HepG2 (cell line): ENCODE data around the gene NUP214. TPM values are rescaled to one million over a fixed set of nuclear protein-coding genes. Genes with fewer than 3 reads are reported as not detected.

Experiments
- CBX2 ChIP-seq, 2 experiments: fragments of 200-600 bp in 1 of 2; sonication (generic); formaldehyde crosslinking in 1 of 2; IDR thresholded peaks; 2 replicates each; pipeline versions ENCODE4 v1.7.0 to v1.8.1; 2018 to 2022; ENCODE audit warnings: low read depth in 2 of 2, low read length in 1 of 2, mild to moderate bottlenecking in 1 of 2, missing genetic modification reagents in 1 of 2
- CC2D1A ChIP-seq: sonication (generic); formaldehyde crosslinking; IDR thresholded peaks from 2 replicates; pipeline ENCODE4 v1.8.1; 2023; ENCODE audit warnings: mild to moderate bottlenecking, missing genetic modification reagents
- CREB1 ChIP-seq, 2 experiments: fragments of 450-650 bp in 1 of 2; IDR thresholded peaks; 2 replicates each; pipeline ENCODE4 v1.6.1; 2016 to 2017; ENCODE audit warnings: control low read depth in 1 of 2, mild to moderate bottlenecking in 1 of 2, missing compliant biosample characterization in 1 of 2, missing genetic modification characterization in 1 of 2
- HIVEP1 ChIP-seq: sonication (generic); formaldehyde crosslinking; IDR thresholded peaks from 2 replicates; pipeline ENCODE4 v1.4.0; 2020; ENCODE audit warnings: mild to moderate bottlenecking, missing genetic modification reagents
- HNRNPL ChIP-seq: fragments of 200-400 bp; formaldehyde crosslinking; IDR thresholded peaks from 2 replicates; pipeline ENCODE4 v1.6.1; 2017; ENCODE audit warnings: mild to moderate bottlenecking, low read depth, low read length
- MATR3 ChIP-seq: sonication (generic); formaldehyde crosslinking; IDR thresholded peaks from 2 replicates; pipeline ENCODE4 v1.4.0; 2020; ENCODE audit warnings: missing genetic modification reagents
- MIXL1 ChIP-seq: IDR thresholded peaks from 2 replicates; pipeline ENCODE4 v1.6.1; 2016
- NFE2L1 ChIP-seq: sonication (generic); formaldehyde crosslinking; IDR thresholded peaks from 2 replicates; pipeline ENCODE4 v1.4.0; 2020; ENCODE audit warnings: missing genetic modification reagents, mild to moderate bottlenecking, borderline replicate concordance
- YEATS2 ChIP-seq: sonication (generic); formaldehyde crosslinking; IDR thresholded peaks from 2 replicates; pipeline ENCODE4 v1.4.0; 2020; ENCODE audit warnings: missing genetic modification reagents, borderline replicate concordance
- ZBTB1 ChIP-seq: sonication (generic); formaldehyde crosslinking; IDR thresholded peaks from 2 replicates; pipeline ENCODE4 v1.4.0; 2020; ENCODE audit warnings: missing genetic modification reagents, borderline replicate concordance
- ZFP37 ChIP-seq: sonication (generic); formaldehyde crosslinking; IDR thresholded peaks from 2 replicates; pipeline ENCODE4 v1.4.0; 2020; ENCODE audit warnings: missing genetic modification reagents, borderline replicate concordance
- ZNF20 ChIP-seq: sonication (generic); formaldehyde crosslinking; IDR thresholded peaks from 2 replicates; pipeline ENCODE4 v1.4.0; 2020; ENCODE audit warnings: mild to moderate bottlenecking, moderate library complexity, missing genetic modification reagents
- ZNF274 ChIP-seq: sonication (generic); formaldehyde crosslinking; IDR thresholded peaks from 2 replicates; pipeline ENCODE4 v1.5.1; 2020; ENCODE audit warnings: mild to moderate bottlenecking, missing genetic modification reagents
- ZNF550 ChIP-seq: sonication (generic); formaldehyde crosslinking; IDR thresholded peaks from 2 replicates; pipeline ENCODE4 v1.4.0; 2020; ENCODE audit warnings: mild to moderate bottlenecking, missing genetic modification reagents, borderline replicate concordance
- ZNF564 ChIP-seq: sonication (generic); formaldehyde crosslinking; IDR thresholded peaks from 2 replicates; pipeline ENCODE4 v1.8.1; 2023; ENCODE audit warnings: mild to moderate bottlenecking, missing genetic modification reagents
- ZNF768 ChIP-seq: sonication (generic); formaldehyde crosslinking; IDR thresholded peaks from 2 replicates; pipeline ENCODE4 v1.4.0; 2020; ENCODE audit warnings: missing genetic modification reagents
- ZSCAN12 ChIP-seq: sonication (generic); formaldehyde crosslinking; IDR thresholded peaks from 2 replicates; pipeline ENCODE4 v1.9.0; 2021; ENCODE audit warnings: mild to moderate bottlenecking, missing genetic modification reagents
- ZSCAN20 ChIP-seq: sonication (generic); formaldehyde crosslinking; IDR thresholded peaks from 2 replicates; pipeline ENCODE4 v1.4.0; 2020; ENCODE audit warnings: missing genetic modification reagents, mild to moderate bottlenecking, borderline replicate concordance
- polyA plus RNA-seq, 8 experiments: library from polyadenylated mRNA; depleted of rRNA in 3 of 8; stranded (reverse) in 7 of 8; unstranded in 1 of 8; fragments of >200 nt; fragmentation: Illumina TruSeq in 4 of 8; extraction: Trizol in 4 of 8; gene quantifications; 2 replicates each; pipeline versions ENCODE4 v1.2.1 to v1.2.3, GENCODE V29; 2011 to 2016; ENCODE audit warnings: low read depth in 4 of 8, missing spikeins in 1 of 8, mixed read lengths in 1 of 8; ENCODE audit not compliant: insufficient read depth in 1 of 8
- total RNA-seq, 5 experiments: library from RNA; depleted of rRNA; stranded (reverse); fragments of >200 nt; fragmentation: Illumina TruSeq; extraction: Trizol; gene quantifications; 2 replicates each; pipeline ENCODE4 v1.2.3, GENCODE V29; 2016; ENCODE audit warnings: low read depth in 1 of 5
- TF ChIP-seq, protein P1 (sequence below): IDR thresholded peaks from 2 replicates; pipeline ENCODE4 v1.6.1; 2016; ENCODE audit warnings: mild to moderate bottlenecking, missing biosample characterization, missing genetic modification reagents
- TF ChIP-seq, protein P2 (sequence below): sonication (generic); formaldehyde crosslinking; IDR thresholded peaks from 2 replicates; pipeline ENCODE4 v1.4.0; 2020; ENCODE audit warnings: missing genetic modification reagents
- TF ChIP-seq, protein P3 (sequence below): sonication (generic); formaldehyde crosslinking; IDR thresholded peaks from 2 replicates; pipeline ENCODE4 v1.4.0; 2020; ENCODE audit warnings: mild to moderate bottlenecking, missing genetic modification reagents
- TF ChIP-seq, protein P4 (sequence below): sonication (generic); formaldehyde crosslinking; IDR thresholded peaks from 2 replicates; pipeline ENCODE4 v1.4.0; 2020; ENCODE audit warnings: mild to moderate bottlenecking, missing genetic modification reagents
- TF ChIP-seq, protein P5 (sequence below): fragments of 450-650 bp; IDR thresholded peaks from 2 replicates; pipeline ENCODE4 v1.6.1; 2016

NUP214 gene
- total and polyA plus RNA-seq, 2 of the 13 experiments (the other 11 are each of a cell fraction or from before 2014, with no cell fraction given): 8.4 to 16.0 TPM

DNA sequence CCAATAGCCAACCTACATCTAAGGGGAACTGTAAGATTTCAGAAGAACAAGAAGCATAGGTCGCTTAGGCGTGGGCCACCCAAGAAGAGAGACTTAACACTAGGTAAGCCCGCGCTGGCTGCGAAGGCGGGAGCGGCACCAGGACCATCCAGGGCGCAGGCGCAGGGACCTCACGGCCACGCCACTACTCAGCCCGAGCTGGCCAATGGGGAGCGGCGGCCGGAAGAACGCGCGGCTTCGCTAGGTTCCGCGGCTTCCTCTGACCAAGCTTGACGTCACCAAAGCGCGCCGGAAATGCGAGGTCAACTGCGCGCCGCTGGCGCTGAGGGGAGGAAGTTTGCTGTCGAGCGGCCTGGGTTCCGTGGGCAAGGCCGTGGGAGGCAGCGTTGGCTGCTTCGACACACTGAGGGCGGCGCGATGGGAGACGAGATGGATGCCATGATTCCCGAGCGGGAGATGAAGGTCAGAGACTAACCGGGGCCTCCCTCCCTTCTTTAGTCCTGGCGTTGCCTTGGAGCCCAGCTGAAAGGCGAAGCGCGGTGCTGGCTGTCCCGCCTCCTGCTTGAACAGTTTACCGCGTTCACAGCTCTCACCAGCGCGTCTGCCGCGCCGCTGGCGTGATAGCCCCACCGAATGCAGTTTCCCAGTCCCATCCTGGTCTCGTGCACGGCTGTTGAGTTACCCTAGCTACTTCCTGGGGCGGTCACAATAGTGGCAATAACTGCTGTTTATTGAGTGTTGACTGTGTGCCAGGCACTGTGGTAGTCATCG, at the start of gene NUP214 (continued):
- TF ChIP-seq YEATS2 (CRISPR knock-in tag) (peak; percentile 99), ZNF768 (CRISPR knock-in tag) (peak; percentile 67; the same call in 1 of the 2 replicates), CBX2 (IDR thresholded peaks at IDR 0.05; ENCODE audit: low read depth, low read length) (no peak), CBX2 (CRISPR knock-in tag; IDR thresholded peaks at IDR 0.05; ENCODE audit: low read depth) (no peak), ZNF564 (no peak), MIXL1 (CRISPR knock-in tag) (peak; percentile 83; the same call in 1 of the 2 replicates), ZNF20 (CRISPR knock-in tag) (no peak), ZSCAN12 (no peak), ZSCAN20 (CRISPR knock-in tag) (no peak), CREB1 (IDR thresholded peaks at IDR 0.05) (peak; percentile 99), CREB1 (CRISPR knock-in tag; IDR thresholded peaks at IDR 0.05) (peak; percentile 100), ZNF274 (CRISPR knock-in tag) (peak; percentile 79), HNRNPL (peak; percentile 79; the same call in 1 of the 2 replicates), ZNF550 (CRISPR knock-in tag) (no peak), HIVEP1 (CRISPR knock-in tag) (0 out of 2 replicates have a peak, but pooled peaks have one; percentile 61), ZBTB1 (no peak), NFE2L1 (CRISPR knock-in tag) (no peak), MATR3 (CRISPR knock-in tag) (no peak), CC2D1A (CRISPR knock-in tag) (no peak), ZFP37 (CRISPR knock-in tag) (no peak)
- TF ChIP-seq, protein P1, sequence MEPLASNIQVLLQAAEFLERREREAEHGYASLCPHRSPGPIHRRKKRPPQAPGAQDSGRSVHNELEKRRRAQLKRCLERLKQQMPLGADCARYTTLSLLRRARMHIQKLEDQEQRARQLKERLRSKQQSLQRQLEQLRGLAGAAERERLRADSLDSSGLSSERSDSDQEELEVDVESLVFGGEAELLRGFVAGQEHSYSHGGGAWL (CRISPR knock-in tag): peak; percentile 80; the same call in 1 of the 2 replicates
- TF ChIP-seq, protein P2, sequence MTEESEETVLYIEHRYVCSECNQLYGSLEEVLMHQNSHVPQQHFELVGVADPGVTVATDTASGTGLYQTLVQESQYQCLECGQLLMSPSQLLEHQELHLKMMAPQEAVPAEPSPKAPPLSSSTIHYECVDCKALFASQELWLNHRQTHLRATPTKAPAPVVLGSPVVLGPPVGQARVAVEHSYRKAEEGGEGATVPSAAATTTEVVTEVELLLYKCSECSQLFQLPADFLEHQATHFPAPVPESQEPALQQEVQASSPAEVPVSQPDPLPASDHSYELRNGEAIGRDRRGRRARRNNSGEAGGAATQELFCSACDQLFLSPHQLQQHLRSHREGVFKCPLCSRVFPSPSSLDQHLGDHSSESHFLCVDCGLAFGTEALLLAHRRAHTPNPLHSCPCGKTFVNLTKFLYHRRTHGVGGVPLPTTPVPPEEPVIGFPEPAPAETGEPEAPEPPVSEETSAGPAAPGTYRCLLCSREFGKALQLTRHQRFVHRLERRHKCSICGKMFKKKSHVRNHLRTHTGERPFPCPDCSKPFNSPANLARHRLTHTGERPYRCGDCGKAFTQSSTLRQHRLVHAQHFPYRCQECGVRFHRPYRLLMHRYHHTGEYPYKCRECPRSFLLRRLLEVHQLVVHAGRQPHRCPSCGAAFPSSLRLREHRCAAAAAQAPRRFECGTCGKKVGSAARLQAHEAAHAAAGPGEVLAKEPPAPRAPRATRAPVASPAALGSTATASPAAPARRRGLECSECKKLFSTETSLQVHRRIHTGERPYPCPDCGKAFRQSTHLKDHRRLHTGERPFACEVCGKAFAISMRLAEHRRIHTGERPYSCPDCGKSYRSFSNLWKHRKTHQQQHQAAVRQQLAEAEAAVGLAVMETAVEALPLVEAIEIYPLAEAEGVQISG: peak; percentile 96
- TF ChIP-seq, protein P3, sequence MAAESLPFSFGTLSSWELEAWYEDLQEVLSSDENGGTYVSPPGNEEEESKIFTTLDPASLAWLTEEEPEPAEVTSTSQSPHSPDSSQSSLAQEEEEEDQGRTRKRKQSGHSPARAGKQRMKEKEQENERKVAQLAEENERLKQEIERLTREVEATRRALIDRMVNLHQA (CRISPR knock-in tag): no peak
- TF ChIP-seq, protein P4, sequence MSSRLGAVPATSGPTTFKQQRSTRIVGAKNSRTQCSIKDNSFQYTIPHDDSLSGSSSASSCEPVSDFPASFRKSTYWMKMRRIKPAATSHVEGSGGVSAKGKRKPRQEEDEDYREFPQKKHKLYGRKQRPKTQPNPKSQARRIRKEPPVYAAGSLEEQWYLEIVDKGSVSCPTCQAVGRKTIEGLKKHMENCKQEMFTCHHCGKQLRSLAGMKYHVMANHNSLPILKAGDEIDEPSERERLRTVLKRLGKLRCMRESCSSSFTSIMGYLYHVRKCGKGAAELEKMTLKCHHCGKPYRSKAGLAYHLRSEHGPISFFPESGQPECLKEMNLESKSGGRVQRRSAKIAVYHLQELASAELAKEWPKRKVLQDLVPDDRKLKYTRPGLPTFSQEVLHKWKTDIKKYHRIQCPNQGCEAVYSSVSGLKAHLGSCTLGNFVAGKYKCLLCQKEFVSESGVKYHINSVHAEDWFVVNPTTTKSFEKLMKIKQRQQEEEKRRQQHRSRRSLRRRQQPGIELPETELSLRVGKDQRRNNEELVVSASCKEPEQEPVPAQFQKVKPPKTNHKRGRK: no peak
- TF ChIP-seq, protein P5, sequence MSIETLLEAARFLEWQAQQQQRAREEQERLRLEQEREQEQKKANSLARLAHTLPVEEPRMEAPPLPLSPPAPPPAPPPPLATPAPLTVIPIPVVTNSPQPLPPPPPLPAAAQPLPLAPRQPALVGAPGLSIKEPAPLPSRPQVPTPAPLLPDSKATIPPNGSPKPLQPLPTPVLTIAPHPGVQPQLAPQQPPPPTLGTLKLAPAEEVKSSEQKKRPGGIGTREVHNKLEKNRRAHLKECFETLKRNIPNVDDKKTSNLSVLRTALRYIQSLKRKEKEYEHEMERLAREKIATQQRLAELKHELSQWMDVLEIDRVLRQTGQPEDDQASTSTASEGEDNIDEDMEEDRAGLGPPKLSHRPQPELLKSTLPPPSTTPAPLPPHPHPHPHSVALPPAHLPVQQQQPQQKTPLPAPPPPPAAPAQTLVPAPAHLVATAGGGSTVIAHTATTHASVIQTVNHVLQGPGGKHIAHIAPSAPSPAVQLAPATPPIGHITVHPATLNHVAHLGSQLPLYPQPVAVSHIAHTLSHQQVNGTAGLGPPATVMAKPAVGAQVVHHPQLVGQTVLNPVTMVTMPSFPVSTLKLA: peak; percentile 47; the same call in 1 of the 2 replicates
